Measurements from ENCODE around the gene ATP5PD.

ATP5PD gene

GRCh38 chr17:75004371-75004770, 42.4 kb downstream of the ATP5PD start:
- H3K4me3 ChIP-seq (ENCODE audit: low read depth, low read length): no peak overlapping the region
- no peak for TF ChIP-seq CTCF (IDR thresholded peaks at IDR 0.05; ENCODE audit: low read depth, low read length)

- TF ChIP-seq CTCF (IDR thresholded peaks at IDR 0.05; ENCODE audit: low read depth, low read length): no peak
- H3K4me3 ChIP-seq (ENCODE audit: low read depth, low read length): no peak overlapping the region
Measured at GRCh38 chr17:75003957-75004355, 42.8 kb downstream of the ATP5PD start.

GRCh38 chr17:75003070-75003956, 43.5 kb downstream of the ATP5PD start:
- no peak overlapping the region for H3K4me3 ChIP-seq (ENCODE audit: low read depth, low read length)
- TF ChIP-seq CTCF (IDR thresholded peaks at IDR 0.05; ENCODE audit: low read depth, low read length): no peak

- no peak overlapping the region for H3K4me3 ChIP-seq (ENCODE audit: low read depth, low read length)
- no peak for TF ChIP-seq CTCF (IDR thresholded peaks at IDR 0.05; ENCODE audit: low read depth, low read length)
Measured at GRCh38 chr17:75001915-75002843, 44.6 kb downstream of the ATP5PD start.

- no peak for TF ChIP-seq CTCF (IDR thresholded peaks at IDR 0.05; ENCODE audit: low read depth, low read length)
- no peak overlapping the region for H3K4me3 ChIP-seq (ENCODE audit: low read depth, low read length)
Measured at GRCh38 chr17:74999523-74999922, 47.2 kb downstream of the ATP5PD start.

- TF ChIP-seq CTCF (IDR thresholded peaks at IDR 0.05; ENCODE audit: low read depth, low read length): no peak
- no peak overlapping the region for H3K4me3 ChIP-seq (ENCODE audit: low read depth, low read length)
Measured at GRCh38 chr17:74998783-74999182, 48.0 kb downstream of the ATP5PD start.

All from WI38 (cell line).